Measurements from ENCODE around the gene STRBP. TPM values are rescaled to one million over a fixed set of nuclear protein-coding genes. Genes with fewer than 3 reads are reported as not detected.

The STRBP gene
- total and polyA plus RNA-seq, 12 donors, result 4.2 to 12.4 (median 8.1) TPM

DNA sequence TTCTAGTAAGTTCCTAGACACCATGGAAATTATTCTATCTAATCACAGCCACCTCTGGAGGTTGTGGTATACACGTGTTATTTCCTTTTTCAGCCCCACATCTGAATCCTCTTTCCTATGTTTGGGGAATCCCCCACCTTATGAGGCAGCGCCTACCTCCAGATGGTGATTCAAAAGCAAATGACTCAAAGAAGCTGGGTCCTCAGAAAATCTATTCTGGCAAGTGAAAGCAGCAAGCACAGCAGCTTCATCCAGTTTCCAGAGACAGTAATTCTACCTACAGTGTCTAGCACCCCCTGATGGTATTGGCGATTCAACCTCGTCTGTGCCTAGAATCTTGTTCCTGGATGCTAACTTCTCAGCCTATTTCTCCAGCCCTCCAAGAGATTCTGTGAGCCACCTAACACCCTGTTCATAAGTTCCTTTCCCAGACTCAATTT is 43.0 kb downstream of the STRBP start:
- Histone ChIP-seq H3K4me1 (replicated peaks in 1 of 2) (no peaks in the 10 kb centered on the region), H3K27ac (no peak overlapping the region)

DNA sequence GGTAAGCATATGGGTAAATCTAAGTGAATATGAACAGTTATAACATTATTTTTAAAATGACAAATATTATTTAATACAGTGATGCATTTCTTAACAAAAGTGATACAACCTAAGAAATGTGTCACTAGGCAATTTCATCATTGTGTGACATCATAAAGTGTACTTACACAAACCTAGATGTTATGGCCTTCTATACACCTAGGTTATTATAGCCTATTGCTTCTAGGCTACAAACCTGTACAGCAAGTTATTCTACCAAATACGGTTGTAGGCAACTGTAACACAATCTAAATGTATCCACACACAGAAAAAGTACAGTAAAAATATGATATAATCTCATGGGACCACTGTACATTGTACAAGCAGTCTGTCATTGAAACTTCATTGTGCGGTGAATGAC is 48.3 kb downstream of the STRBP start:
- Histone ChIP-seq H3K9me3 (replicated peaks in 1 of 3) (peaks cover 0 to 3% (median 0%) of the 10 kb centered on the region in 3 donors), H3K4me3 (no peak overlapping the region), H3K36me3 (replicated peaks in 1 of 2) (no peaks in the 10 kb centered on the region), H3K27ac (no peak overlapping the region), H3K27me3 (no peaks in the 10 kb centered on the region), H3K4me1 (replicated peaks in 1 of 2) (no peaks in the 10 kb centered on the region)
- no peak for DNase-seq
- TF ChIP-seq POLR2A (IDR thresholded peaks at IDR 0.05), result no peak
- TF ChIP-seq, protein P1, sequence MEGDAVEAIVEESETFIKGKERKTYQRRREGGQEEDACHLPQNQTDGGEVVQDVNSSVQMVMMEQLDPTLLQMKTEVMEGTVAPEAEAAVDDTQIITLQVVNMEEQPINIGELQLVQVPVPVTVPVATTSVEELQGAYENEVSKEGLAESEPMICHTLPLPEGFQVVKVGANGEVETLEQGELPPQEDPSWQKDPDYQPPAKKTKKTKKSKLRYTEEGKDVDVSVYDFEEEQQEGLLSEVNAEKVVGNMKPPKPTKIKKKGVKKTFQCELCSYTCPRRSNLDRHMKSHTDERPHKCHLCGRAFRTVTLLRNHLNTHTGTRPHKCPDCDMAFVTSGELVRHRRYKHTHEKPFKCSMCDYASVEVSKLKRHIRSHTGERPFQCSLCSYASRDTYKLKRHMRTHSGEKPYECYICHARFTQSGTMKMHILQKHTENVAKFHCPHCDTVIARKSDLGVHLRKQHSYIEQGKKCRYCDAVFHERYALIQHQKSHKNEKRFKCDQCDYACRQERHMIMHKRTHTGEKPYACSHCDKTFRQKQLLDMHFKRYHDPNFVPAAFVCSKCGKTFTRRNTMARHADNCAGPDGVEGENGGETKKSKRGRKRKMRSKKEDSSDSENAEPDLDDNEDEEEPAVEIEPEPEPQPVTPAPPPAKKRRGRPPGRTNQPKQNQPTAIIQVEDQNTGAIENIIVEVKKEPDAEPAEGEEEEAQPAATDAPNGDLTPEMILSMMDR (IDR thresholded peaks at IDR 0.05), result no peak
- intact Hi-C loops (cut with DNase I), result loop anchor here in 1 of 2 donors (10.0 kb wide), 1 partner anchor 135 kb away; no protein-coding TSS in a partner anchor
- 94 to 98% (median 95%) methylated on average over 2 of the region's 2 CpGs for WGBS, 4 donors

More for the DNA sequence above, 43.0 kb downstream of the STRBP start:
- peak in 5 of 7 donors; percentile 18 to 56 (median 27) for DNase-seq
- TF ChIP-seq, protein P1 (IDR thresholded peaks at IDR 0.05), result peak in 5 of 6 experiments; percentile 6 to 34 (median 31)
- no peak for TF ChIP-seq POLR2A (IDR thresholded peaks at IDR 0.05)
- no peak overlapping the region for H3K4me3 ChIP-seq
- H3K9me3 ChIP-seq (replicated peaks in 1 of 3), result peaks cover 0 to 3% (median 0%) of the 10 kb centered on the region in 3 donors
- no peaks in the 10 kb centered on the region for H3K36me3 ChIP-seq (replicated peaks in 1 of 2)
- 33 to 48% (median 41%) methylated on average over 4 of the region's 4 CpGs for WGBS, 4 donors
- intact Hi-C loops (cut with DNase I), result loop anchor here in 1 of 2 donors (10.0 kb wide), 1 partner anchor 141 kb away; no protein-coding TSS in a partner anchor
- H3K27me3 ChIP-seq, result no peaks in the 10 kb centered on the region

DNA sequence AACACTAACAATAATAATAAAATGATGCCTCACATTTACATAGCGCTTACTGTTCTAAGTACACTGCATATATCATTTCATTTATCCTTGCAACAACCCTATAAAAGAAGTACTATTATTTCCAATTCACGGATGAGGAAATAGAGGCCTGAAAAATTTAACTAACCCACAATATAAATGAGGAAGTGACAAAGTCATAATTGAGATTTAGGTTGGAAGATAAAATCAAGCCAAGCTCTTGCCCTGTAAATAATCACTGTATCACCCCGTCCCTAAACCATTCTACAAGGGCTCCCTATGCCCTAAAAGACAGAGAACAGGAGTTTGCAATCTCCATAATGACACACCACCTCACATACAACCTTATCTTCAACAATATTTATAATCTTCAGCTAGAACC is 49.6 kb downstream of the STRBP start:
- WGBS, 4 donors, result 76 to 93% (median 89%) methylated on average over 3 of the region's 3 CpGs

DNA sequence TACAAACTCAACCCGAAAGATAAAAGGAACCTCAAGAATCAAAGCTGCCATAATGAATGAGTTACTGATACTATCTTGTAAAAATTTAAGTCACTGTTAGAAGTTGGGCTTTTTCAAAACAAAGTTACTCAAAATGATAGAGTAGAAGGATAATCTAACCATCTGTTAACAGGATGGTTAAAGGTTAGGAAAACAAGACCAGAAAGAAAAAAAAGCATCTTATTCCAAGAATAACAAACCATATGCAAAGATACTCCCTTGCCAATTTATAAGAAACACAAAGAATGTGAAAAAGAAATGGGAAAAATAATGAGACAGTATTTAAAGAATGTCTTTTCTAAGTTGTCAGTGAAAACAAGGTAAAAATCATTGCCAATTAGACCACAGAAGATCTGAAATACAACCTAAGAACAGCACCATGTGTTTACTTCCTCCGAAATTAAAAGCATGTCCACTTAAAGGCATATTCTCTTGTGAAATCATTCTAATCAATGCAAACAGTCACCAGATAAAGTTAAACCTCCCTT is 51.2 kb downstream of the STRBP start:
- Histone ChIP-seq H3K27me3 (no peaks in the 10 kb centered on the region), H3K36me3 (replicated peaks in 1 of 2) (no peaks in the 10 kb centered on the region), H3K4me3 (no peak overlapping the region), H3K27ac (no peak overlapping the region), H3K4me1 (replicated peaks in 1 of 2) (no peaks in the 10 kb centered on the region), H3K9me3 (replicated peaks in 1 of 3) (peaks cover 0 to 3% (median 0%) of the 10 kb centered on the region in 3 donors)
- WGBS, 4 donors, result 59 to 71% (median 61%) methylated on average over 2 of the region's 2 CpGs
- DNase-seq, result no peak
- intact Hi-C loops (cut with DNase I), result no loop called here
- TF ChIP-seq POLR2A (IDR thresholded peaks at IDR 0.05), result no peak
- TF ChIP-seq, protein P1 (IDR thresholded peaks at IDR 0.05), result no peak

More for the DNA sequence above, 49.6 kb downstream of the STRBP start:
- no peaks in the 10 kb centered on the region for H3K27me3 ChIP-seq
- intact Hi-C loops (cut with DNase I), result no loop called here
- peaks cover 0 to 3% (median 0%) of the 10 kb centered on the region in 3 donors for H3K9me3 ChIP-seq (replicated peaks in 1 of 3)
- no peaks in the 10 kb centered on the region for H3K4me1 ChIP-seq (replicated peaks in 1 of 2)
- DNase-seq, result no peak
- H3K27ac ChIP-seq, result no peak overlapping the region
- no peak overlapping the region for H3K4me3 ChIP-seq
- H3K36me3 ChIP-seq (replicated peaks in 1 of 2), result no peaks in the 10 kb centered on the region
- TF ChIP-seq, protein P1 (IDR thresholded peaks at IDR 0.05), result no peak
- TF ChIP-seq POLR2A (IDR thresholded peaks at IDR 0.05), result no peak
